RPMI7951 (cell line): Measurements from ENCODE around the gene HOXA6. TPM values are rescaled to one million over a fixed set of nuclear protein-coding genes. Genes with fewer than 3 reads are reported as not detected.

Source experiments
- DNase-seq: peaks from one replicate; pipeline ENCODE4 v3.0.0-alpha.2; 2012; ENCODE audit warnings: low read depth
- total RNA-seq: library from RNA; depleted of rRNA; stranded (reverse); fragments of >200 nt; shearing (Covaris generic); gene quantifications from 2 replicates; pipeline ENCODE4 v1.2.3, GENCODE V29; 2014

The HOXA6 gene
- total RNA-seq, 1 experiment from 2014 or later = 1.8 TPM

GRCh38 chr7:27123477-27124053 is 24.0 kb downstream of the HOXA6 start:
- DNase-seq = no peak

- peak; percentile 44 for DNase-seq
These were observed 24.5 kb downstream of the HOXA6 start for GRCh38 chr7:27123007-27123476.

GRCh38 chr7:27122077-27122910 is 25.3 kb downstream of the HOXA6 start:
- no peak for DNase-seq

- no peak for DNase-seq
These were observed 25.9 kb downstream of the HOXA6 start for GRCh38 chr7:27121684-27122076.

DNA sequence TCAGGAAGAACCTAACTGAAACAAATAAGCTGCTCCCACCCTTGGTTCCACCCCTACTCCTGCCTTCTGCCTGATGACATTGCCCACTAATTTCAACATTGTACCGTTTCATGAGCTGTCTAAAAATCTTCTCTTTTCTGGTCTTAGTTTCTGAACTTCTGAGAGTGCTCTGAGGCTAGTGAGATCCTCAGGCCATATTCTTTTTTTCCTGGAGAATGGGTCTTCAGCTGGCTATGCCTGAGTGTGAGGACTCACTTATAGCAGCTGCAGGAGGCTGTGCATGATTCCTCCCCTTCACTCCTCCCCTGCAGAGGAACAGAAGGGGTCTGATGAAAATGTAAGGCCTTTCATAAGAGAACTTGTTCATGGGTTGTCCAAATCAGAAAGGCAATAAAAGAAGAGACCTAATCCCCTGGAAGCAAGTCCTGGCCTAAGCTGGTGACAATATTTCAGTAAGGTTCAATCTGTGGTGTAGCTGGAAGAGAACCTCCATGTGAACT is 28.1 kb downstream of the HOXA6 start:
- no peak for DNase-seq

GRCh38 chr7:27118580-27118979 is 29.0 kb downstream of the HOXA6 start:
- DNase-seq = no peak

DNA sequence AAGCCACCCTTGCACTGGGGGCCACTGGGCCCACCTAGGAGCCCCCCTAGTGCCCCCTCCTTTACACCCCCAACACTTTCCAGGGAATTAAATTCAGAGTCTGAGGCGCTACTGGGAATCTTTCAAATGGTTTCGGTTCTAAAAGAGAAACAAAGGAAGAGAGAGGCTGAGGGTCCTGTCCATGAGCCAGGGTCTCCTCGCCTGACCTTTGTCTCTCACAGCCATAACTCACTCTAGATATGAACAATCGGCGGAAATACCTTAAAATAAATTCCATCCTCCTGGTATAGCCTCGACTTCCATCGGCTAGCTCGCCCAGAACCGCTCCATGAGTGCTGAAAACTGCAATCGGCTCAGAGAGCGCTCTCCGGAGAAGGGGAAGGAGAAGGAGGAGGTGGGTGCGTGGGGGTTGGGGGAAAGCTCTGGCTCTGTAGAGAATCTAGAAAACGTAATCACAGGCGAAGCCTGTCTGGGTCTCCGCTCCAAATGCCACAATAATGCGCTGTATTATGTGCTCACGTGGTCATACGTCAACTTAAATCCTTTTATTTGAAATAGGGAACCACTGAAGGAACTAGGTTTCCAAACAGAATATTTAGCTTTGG is 29.6 kb downstream of the HOXA6 start:
- DNase-seq = no peak

DNA sequence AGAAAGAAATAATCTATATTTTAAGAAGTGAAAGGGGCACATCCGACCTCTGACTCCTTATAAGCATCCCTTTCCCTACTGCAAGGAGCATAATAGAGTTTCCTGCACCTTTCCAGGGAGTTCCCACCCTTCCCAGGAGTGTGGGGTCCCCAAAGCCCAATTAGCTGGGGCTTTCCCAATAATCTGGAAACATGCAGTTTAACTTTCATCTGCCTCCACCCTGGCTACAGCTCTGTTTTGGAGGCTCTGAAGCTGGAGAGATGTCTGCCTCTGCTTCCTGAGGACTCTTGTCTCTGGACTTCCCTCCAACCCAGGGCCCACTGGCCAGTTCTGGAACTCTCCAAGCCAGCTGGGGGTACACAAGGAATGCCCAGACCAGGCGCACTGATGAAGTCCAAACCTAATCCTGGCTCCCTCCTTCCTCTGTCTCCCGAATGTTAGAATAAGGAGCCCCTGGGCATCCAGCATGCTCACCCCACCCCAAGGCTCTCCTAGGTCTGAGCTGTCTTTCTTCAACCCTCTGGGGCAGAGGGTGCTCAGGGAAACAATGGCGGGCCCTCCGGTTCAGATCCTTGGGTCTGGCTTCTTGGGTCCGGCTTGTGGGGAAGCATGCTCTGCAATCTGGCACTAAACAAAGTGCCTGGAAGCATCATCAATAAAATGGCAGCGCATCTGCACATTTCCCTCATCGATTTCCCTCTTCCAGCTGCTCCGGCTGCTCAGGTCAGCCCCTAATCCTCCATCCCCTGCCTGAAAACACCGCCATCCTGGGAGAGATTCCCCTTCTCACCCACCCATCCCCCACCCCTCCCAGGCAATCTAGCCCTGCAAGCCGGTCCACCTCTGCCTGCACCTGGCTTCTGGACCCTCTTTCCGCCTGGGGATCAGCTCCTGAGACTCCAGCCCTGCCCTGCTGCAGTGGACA is 30.4 kb downstream of the HOXA6 start:
- no peak for DNase-seq

- DNase-seq = no peak
These were observed 31.3 kb downstream of the HOXA6 start for GRCh38 chr7:27116031-27116961.

DNA sequence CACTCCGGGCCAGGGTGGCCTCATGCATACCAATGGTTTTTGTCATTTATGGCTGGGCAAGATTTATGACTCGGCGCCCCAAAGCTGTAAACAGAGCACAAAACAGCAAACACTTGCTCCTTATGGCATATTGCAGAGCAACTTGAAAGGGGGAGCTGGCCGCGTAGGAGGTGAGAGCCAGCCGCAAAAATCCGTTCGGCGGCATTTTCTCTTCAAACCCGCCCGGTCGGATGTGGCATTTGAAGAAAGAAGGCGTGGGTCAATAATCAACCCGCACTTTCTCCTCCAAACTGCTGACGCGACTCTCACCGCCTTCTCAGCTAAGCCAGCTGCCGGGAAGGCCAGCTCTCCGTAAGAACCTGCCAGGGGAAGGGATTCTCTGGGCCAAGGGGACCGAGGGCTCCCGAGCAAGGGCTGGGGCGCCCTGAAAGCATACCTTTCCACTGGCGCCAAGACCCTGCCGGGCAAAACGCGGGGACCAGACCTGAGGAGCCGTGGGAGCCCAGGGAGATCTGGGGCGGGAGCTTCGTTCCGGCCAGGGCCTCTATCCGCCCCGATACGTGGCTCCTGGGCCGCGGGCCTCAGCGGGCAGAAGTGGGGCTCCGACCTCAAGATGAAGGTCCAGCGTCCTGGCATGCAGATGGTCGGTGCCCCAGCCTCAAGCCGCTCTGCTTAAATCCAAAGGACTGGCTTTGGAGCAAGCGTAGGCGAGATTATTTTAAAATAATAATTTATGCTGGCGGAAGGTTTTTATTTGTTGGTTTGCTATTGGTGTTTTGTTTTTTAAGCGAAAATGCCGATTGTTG is 32.1 kb downstream of the HOXA6 start:
- peak; percentile 41 for DNase-seq

GRCh38 chr7:27114881-27115220 is 32.7 kb downstream of the HOXA6 start:
- no peak for DNase-seq

DNA sequence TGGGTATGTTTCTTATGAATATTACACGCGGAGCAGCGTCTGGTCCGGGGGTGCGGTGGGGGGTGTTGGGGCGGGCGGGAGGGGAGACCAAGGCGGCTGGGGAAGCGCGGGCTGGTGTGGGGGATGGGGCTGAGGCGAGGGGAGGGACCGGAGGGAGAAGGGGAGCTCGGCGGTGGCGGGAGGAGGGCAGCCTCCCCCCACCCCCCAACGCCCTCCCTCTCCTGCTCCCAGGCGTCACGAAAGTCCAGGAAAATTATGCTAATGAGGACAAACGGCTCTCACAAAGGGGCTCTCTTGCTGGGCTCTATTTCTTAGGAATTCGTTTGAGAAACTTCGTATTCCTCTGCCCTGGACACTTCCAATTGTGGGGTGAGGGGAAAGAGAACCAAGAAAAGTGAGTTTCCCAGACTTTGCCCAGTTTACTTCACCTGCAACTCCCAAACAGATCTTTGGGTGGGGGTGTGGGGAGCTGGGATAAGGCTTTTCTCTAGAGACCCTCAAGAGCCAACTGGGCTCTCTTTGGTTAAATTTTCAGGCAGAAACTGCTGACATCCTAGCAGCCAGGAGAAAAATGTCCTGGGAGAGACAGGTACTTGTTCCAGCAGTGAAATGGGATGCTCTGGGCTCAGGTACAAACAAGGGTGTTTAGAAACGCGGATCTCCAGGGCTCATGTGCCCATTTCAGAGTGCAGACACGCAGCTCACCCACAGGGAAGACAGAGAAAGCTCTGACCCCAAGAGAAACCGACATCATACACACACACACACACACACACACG is 33.4 kb downstream of the HOXA6 start:
- DNase-seq = peak; percentile 69

DNA sequence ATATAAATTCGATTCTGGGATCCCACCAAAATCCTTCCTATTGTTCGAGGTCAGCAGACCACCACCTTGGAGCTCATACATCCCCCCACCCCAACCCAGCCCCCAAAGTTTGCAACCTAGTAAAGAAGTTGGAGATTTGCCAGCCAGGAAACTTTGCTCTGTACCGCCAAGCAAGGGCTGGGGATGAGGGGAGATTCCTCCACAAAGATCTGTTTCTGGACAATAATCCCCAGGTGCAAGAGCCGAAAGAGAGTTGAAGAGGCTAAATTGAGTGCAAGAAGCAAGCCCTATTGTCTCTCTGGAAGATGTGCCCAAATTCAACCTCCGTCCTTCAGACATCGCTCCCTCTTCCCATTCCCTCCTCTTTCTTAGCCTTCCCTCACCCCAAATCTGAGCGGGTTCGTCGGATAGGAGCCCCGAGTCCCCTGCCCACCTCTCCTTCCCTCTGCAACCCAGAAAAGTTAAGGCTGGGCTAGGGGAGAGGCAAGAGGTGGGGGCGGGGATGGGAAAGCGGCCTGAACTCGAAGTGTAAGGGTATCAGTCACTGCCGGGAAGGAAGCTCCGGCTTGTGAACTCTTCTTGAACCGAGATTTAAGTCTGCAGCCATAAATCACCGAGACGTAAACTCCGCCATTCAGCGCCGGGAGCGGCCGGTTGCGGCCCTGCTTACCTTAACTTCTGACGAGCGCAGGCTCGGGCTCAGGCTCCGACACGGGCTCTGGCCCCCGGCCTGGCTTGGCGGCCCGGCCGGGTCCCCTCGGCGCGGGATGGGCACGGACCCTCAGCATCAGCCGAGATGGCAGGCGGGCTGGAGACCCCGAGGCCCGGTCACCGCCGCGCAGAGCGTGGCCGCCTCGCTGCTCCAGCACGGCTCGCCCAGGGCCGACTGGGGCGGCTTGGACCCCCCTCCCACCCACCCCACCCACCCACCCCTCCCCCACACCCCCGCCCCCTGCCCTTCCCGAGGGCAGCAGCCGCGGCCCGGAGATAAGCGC is 34.3 kb downstream of the HOXA6 start:
- peak; percentile 90 for DNase-seq

DNA sequence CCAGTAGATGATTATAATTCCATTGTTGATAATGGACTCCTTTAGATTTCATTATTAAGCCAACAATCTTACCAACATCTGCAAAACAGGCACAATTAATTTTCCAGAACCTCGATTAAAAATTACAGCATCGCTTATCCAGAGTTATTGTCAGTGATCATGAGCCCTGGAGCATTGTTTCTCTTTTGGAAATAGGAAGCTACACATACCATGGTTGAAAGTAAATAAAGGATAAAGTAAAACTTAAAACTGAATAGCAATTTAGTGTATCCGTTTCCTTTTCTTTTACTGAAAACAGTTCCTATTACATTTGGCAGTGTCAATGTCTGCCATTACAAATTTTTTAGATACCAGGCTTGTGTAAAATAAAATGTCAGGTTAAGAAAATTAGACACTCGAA is 35.2 kb downstream of the HOXA6 start:
- no peak for DNase-seq

GRCh38 chr7:27111751-27112277 is 35.8 kb downstream of the HOXA6 start:
- peak; percentile 18 for DNase-seq

- DNase-seq = peak; percentile 91
These were observed 36.4 kb downstream of the HOXA6 start for GRCh38 chr7:27111042-27111750.
